Smooth muscle cell of the brain vasculature (primary cell): ENCODE results near the gene BDKRB2.

Source experiments
- DNase-seq: peaks from one replicate; pipeline ENCODE4 v3.0.0-alpha.2; 2012; ENCODE audit warnings: low read depth, low spot score

The BDKRB2 gene

GRCh38 chr14:96197969-96198368 is 6.7 kb upstream of the BDKRB2 start:
- DNase-seq, result no peak

GRCh38 chr14:96198430-96199130 is 6.1 kb upstream of the BDKRB2 start:
- DNase-seq, result no peak

DNA sequence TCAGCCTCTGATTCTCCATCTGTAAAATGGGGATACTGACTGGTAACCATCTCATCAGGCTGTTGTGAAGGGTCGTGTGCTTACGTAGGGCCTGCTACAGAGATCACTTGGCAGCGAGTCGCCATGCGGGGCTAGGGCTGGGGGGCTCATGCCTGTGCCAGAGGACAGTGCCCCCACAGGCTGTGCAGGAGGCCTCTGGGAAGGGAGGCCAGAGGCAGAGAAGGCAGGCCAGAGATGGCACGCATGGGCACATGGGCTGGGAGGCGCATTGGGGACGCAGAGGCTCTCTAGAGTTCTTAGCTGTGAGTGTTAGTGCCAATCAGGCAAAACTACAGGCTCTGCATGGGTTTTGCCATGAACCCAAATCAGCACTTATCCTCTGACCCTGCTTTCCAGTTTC is 3.5 kb upstream of the BDKRB2 start:
- no peak for DNase-seq

GRCh38 chr14:96201965-96202364 is 2.7 kb upstream of the BDKRB2 start:
- no peak for DNase-seq

- DNase-seq, result no peak
Measured at GRCh38 chr14:96202441-96203094, 2.1 kb upstream of the BDKRB2 start.

- DNase-seq, result no peak
Measured at GRCh38 chr14:96203116-96203515, 1.5 kb upstream of the BDKRB2 start.

GRCh38 chr14:96203635-96204034 is 1.0 kb upstream of the BDKRB2 start:
- DNase-seq, result no peak

DNA sequence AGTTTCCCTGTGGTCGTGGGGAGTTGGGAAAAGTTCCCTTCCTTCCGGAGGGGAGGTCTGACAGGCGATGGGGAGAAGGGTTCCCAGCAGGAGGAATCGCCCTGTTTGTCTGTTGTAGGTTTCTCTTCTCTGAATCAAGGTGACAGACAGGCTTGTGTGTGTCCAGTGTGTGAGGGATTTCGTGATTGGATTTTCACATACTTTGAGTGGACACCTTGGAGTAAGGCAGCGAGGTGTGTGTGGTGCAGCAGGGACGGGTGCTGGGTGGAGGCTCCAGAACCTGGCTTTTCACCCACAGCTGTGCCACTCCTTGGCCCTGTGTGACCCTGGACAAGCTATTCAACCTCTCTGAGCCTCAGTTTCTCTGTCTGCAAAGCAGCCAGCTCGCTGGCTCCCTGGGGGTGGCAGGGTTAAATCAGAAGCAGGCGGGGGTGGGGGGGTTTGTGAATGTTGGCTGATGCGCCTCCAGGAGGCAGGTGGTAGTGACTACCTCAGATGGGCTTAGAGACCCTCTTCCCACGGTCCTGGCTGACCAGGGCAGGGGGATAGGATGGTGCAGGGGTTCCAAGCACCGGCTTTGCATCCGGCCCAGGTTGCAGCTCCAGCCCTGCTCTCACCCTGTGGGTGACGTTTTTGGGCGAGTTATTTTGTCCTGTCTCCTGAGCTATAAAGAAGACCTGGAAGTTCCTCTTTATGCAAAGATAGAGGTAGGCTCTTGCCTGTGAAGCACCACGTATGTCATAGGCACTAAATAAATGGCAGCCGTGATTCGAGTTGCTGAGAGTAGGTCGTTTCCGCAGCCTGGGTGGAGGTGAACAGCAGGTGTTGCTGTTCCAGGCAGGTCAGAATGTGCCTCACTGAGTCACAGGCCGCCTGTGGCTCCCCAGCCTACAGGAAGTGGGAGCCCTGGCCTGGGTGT is 679 bp downstream of the BDKRB2 start:
- no peak for DNase-seq

- no peak for DNase-seq
Measured at GRCh38 chr14:96205978-96206360, 1.3 kb downstream of the BDKRB2 start.

- DNase-seq, result no peak
Measured at GRCh38 chr14:96206461-96206860, 1.8 kb downstream of the BDKRB2 start.

- no peak for DNase-seq
Measured at GRCh38 chr14:96207686-96208085, 3.0 kb downstream of the BDKRB2 start.

DNA sequence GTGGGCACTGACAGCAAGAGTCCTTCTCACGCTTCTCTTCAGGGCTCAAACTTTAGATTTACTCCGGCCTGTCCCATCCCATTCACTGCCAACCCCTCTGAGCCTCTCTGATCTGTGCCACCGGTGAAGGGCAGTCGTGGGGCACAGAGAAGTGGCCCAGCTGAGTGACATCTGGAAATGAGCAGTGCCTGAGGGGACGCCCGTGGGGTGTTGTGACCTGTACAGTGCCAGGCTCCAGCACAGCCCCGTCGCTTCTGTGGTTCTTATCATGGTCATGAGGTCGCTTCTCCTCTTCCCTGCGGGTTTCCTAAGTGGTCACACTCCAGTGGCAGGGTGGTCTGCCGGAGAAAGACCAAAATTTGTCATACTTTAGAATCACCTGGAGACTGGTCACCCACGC is 4.1 kb downstream of the BDKRB2 start:
- DNase-seq, result no peak

- DNase-seq, result no peak
Measured at GRCh38 chr14:96212140-96212539, 7.5 kb downstream of the BDKRB2 start.

DNA sequence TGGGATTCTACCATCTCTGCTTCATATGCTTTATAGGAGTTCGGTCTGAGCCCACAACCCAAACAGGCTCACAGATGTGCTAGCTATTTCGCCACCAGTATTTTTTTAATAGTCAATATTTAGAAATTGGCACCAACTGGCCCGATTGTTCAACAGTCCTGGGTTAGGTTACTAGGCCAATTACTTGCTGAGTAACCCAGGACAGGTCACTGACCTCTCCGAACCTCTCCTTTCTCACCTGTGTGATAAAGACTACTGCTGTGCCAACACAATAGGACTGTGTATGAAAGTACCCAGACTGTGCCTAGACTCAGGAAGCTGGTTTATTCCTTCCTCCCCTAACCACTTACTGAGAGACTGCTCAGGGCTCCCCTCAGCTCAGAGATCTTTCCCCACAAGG is 8.3 kb downstream of the BDKRB2 start:
- DNase-seq, result no peak

DNA sequence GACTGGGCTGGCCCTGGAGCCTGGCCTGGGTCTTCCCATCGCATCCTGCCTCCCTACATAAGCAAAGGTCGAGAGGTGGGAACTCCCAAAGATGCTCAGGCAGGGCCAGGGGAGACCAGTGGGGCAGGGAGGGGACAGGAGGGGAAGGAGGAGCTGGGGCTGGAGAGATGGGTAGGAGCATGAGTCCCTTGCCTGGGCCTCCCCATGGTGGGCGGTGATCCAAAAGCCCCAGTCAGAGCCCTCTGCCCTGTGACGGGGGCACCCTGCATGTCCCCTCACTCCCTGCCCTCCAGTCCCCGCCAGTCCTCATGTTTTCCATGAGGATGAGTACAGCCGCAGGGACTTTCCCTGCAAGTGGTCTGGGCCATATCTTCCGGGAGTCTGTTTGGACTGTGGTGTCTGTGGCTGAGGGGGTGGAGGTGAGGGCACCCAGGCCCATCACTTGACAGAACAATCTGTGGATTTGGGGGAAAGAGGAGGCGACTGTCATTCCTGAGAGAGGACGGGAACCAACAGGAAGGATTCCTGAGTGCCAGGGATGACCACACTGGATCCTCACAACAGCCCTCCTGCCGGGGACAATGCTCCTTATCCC is 9.3 kb downstream of the BDKRB2 start:
- DNase-seq, result no peak

DNA sequence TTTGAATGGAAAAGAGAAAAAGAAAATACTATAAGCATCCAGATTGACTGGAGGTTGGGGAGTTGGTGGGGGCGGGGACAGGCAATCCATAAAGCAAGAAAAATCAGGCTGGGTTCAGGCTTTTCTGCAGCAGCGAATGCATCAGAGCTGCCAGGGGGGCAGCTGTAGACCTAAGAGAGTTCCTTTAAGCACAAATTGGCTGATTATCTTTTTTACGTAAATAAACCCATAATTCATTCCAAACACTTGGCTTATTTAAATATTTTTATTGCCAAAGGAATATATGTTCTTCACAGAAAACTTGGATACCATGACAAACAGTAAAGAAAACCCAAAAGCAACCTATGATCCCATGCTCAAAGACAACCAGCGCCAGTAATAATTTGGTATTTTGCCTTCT is 10.2 kb downstream of the BDKRB2 start:
- no peak for DNase-seq

- DNase-seq, result no peak
Measured at GRCh38 chr14:96215452-96216244, 11.0 kb downstream of the BDKRB2 start.

DNA sequence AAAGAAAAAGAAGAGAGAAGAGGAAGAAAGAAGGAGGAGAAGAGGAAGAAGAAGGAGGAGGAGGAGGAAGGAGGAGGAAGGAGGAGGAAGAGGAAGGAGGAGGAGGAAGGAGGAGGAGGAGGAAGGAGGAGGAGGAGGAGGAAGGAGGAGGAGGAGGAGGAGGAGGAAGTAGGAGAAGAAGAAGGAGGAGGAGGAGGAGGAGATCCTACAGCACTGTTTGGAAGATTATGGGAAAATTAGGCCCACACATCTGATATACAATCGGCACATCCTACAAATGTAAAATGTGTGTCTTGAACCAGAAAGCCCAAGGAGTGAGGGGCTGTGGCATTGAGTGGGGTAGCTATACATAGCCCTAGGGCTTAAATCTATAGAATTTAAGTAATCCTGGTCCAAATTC is 12.0 kb downstream of the BDKRB2 start:
- DNase-seq, result no peak

DNA sequence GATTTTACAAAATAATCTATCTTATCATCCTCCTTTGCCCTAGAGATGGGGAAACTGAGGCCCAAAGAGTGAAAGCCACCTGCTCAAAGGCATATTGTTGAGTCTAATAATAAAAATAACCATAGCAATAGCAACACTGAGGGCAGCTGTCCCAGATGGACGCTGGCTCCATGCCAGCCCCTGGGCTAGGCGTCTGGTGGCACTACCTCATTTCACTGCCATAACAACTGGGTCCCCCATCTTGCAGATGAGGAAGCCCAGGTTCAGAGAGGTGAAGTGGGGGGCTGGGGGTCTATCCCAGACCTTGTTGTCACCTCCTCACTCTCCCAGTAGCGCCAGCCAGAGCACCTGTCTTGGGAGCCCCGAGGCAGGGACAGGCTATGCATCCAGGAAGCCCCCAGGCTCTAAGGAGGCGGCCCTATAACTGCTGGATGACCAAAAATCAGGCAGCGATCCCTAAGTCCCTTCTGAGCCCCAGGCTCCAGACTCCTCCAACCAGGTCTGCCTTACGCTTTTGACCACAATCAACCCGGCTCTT is 12.8 kb downstream of the BDKRB2 start:
- DNase-seq, result no peak

DNA sequence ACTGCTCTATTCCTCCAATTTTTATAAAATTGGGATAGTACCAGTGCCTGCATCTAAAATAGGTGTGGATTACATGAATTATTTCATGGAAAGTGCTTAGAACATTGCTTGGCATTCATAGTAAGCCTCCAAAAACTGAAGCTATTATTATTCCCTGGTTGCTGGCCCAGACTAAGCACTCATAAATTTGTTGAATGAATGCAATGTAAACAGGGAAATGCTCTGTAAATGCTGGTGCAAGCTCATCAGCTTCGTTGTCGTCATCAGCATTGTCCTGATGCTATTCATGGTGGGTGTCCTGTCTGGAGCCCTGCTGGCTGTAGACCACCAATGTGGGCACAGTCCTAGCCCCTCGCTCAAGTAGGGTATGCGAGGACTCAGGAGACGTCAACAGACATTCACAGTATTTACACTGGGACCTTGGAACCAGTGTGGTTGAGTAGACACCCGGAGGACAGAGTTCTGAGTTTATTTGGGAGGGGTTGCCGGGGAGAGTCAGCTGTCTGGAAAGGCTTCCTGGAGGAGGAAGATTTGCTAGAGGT is 16.5 kb downstream of the BDKRB2 start:
- no peak for DNase-seq

DNA sequence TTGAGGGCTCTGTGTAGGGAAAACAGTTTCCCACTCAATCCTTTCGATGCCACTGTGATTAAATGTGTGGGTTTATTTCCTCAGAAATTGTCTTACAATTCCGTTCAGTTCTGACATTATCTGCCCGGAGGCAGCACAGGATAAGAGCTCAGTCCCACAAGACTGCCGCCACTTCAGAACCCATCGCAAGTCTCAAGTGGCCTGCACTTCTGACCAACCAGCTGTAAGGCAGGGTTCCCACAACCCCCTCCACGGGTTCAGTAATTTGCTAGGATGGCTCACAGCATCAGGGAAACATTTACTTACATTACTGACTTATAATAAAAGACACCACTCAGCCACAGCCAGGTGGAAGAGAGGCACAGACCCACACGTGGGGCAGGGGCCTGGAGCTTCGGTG is 17.2 kb downstream of the BDKRB2 start:
- DNase-seq, result no peak
